ENCODE data around the gene SMIM1.

- no peak for TF ChIP-seq MAX (IDR thresholded peaks at IDR 0.05; ENCODE audit: insufficient read depth, insufficient read length)
- no peak for TF ChIP-seq GATA2 (IDR thresholded peaks at IDR 0.05; ENCODE audit: insufficient read depth, insufficient read length, low read depth, low read length)
- TF ChIP-seq POLR2A (IDR thresholded peaks at IDR 0.05; ENCODE audit: low read depth, low read length), result no peak
- TF ChIP-seq CTCF (IDR thresholded peaks at IDR 0.05; ENCODE audit: extremely low read depth in 1 of 2, insufficient read depth in 1 of 2, low read depth in 1 of 2, low read length in 2 of 2), result no peak
- no peak for TF ChIP-seq POLR2AphosphoS5 (IDR thresholded peaks at IDR 0.05; ENCODE audit: insufficient read depth, low read depth, low read length)
- TF ChIP-seq MYC (IDR thresholded peaks at IDR 0.05; ENCODE audit: low read depth, low read length), result no peak
- TF ChIP-seq JUN (IDR thresholded peaks at IDR 0.05; ENCODE audit: borderline replicate concordance, insufficient read depth, insufficient read length, low read depth), result no peak
Observed at GRCh38 chr1:3747522-3747848, 25.1 kb upstream of the SMIM1 start.

Data from endothelial cell of umbilical vein (primary cell).